ENCODE measurements around the gene TOX4.

DNA sequence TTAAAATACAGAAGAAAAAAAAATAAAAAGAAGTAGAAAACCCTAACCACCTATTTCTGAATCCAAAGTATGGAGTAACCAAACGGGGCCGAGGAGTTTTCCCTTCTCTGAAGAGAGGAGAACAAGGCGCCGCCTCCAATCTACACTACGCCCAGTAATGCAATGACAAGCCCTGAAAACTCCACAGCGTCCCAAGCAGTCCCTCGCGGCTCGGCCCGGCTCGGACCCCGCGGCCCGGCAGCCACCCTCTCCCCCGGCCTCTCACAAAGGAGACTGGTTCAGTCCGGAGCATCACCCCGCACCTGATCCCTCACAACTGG is 21.4 kb upstream of the TOX4 start:
- TF ChIP-seq JUND (IDR thresholded peaks at IDR 0.05; ENCODE audit: low read length) (no peak), POLR2AphosphoS5 (IDR thresholded peaks at IDR 0.05; ENCODE audit: low read depth, low read length) (no peak), FOSL1 (IDR thresholded peaks at IDR 0.05; ENCODE audit: insufficient read depth, low read depth, low read length) (no peak), TAF7 (optimal IDR thresholded peaks at IDR 0.05; ENCODE audit: borderline replicate concordance, low read depth, low read length) (no peak), YY1 (IDR thresholded peaks at IDR 0.05; ENCODE audit: low read depth, low read length) (no peak), SP1 (IDR thresholded peaks at IDR 0.05; ENCODE audit: low read depth, low read length) (no peak), CEBPB (IDR thresholded peaks at IDR 0.05; ENCODE audit: low read depth, low read length) (no peak), POLR2A (IDR thresholded peaks at IDR 0.05; ENCODE audit: control extremely low read depth in 1 of 2, low read depth in 2 of 2, low read length in 2 of 2) (no peak), KDM5A (IDR thresholded peaks at IDR 0.05; ENCODE audit: low read length) (no peak), CBX5 (IDR thresholded peaks at IDR 0.05; ENCODE audit: low read depth, low read length) (no peak), KDM1A (IDR thresholded peaks at IDR 0.05; ENCODE audit: borderline replicate concordance, low read length) (no peak)
- TF ChIP-seq, protein P1, sequence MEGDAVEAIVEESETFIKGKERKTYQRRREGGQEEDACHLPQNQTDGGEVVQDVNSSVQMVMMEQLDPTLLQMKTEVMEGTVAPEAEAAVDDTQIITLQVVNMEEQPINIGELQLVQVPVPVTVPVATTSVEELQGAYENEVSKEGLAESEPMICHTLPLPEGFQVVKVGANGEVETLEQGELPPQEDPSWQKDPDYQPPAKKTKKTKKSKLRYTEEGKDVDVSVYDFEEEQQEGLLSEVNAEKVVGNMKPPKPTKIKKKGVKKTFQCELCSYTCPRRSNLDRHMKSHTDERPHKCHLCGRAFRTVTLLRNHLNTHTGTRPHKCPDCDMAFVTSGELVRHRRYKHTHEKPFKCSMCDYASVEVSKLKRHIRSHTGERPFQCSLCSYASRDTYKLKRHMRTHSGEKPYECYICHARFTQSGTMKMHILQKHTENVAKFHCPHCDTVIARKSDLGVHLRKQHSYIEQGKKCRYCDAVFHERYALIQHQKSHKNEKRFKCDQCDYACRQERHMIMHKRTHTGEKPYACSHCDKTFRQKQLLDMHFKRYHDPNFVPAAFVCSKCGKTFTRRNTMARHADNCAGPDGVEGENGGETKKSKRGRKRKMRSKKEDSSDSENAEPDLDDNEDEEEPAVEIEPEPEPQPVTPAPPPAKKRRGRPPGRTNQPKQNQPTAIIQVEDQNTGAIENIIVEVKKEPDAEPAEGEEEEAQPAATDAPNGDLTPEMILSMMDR (IDR thresholded peaks at IDR 0.05; ENCODE audit: control extremely low read depth in 1 of 3, insufficient read depth in 1 of 3, low read depth in 1 of 3, low read length in 3 of 3), result no peak
- TF ChIP-seq, protein P2, sequence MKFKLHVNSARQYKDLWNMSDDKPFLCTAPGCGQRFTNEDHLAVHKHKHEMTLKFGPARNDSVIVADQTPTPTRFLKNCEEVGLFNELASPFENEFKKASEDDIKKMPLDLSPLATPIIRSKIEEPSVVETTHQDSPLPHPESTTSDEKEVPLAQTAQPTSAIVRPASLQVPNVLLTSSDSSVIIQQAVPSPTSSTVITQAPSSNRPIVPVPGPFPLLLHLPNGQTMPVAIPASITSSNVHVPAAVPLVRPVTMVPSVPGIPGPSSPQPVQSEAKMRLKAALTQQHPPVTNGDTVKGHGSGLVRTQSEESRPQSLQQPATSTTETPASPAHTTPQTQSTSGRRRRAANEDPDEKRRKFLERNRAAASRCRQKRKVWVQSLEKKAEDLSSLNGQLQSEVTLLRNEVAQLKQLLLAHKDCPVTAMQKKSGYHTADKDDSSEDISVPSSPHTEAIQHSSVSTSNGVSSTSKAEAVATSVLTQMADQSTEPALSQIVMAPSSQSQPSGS (IDR thresholded peaks at IDR 0.05; ENCODE audit: low read length), result no peak
